ENCODE measurements around the gene KRTAP10-3.

The KRTAP10-3 gene

GRCh38 chr21:44519346-44520325 is 39.0 kb downstream of the KRTAP10-3 start:
- no peak overlapping the region for H3K4me3 ChIP-seq (ENCODE audit: low read depth, low read length)
- TF ChIP-seq, protein P1, sequence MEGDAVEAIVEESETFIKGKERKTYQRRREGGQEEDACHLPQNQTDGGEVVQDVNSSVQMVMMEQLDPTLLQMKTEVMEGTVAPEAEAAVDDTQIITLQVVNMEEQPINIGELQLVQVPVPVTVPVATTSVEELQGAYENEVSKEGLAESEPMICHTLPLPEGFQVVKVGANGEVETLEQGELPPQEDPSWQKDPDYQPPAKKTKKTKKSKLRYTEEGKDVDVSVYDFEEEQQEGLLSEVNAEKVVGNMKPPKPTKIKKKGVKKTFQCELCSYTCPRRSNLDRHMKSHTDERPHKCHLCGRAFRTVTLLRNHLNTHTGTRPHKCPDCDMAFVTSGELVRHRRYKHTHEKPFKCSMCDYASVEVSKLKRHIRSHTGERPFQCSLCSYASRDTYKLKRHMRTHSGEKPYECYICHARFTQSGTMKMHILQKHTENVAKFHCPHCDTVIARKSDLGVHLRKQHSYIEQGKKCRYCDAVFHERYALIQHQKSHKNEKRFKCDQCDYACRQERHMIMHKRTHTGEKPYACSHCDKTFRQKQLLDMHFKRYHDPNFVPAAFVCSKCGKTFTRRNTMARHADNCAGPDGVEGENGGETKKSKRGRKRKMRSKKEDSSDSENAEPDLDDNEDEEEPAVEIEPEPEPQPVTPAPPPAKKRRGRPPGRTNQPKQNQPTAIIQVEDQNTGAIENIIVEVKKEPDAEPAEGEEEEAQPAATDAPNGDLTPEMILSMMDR (IDR thresholded peaks at IDR 0.05; ENCODE audit: low read depth, low read length): no peak

DNA sequence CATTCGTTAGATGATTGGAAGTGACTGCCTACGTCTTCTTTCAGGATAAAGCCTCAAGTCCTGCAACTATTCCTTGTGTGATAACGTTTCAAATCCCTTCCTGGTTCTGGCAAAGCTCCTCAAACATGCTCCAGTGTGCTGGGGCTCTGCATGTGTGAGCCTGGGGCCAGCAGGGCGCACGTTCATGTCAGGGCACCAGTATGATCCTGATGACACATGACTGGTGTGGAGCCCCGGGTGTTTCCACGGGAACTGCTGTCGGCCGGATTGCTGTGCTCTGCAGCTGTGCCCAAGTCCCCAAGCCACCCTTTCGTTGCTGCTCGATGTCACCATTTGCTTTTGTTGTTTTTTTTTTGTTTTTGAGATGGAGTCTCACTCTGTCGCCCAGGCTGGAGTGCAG is 39.9 kb downstream of the KRTAP10-3 start:
- H3K4me3 ChIP-seq (ENCODE audit: low read depth, low read length): no peak overlapping the region
- TF ChIP-seq, protein P1 (IDR thresholded peaks at IDR 0.05; ENCODE audit: low read depth, low read length): no peak

- TF ChIP-seq, protein P1 (IDR thresholded peaks at IDR 0.05; ENCODE audit: low read depth, low read length): no peak
- H3K4me3 ChIP-seq (ENCODE audit: low read depth, low read length): no peak overlapping the region
These were observed 41.3 kb downstream of the KRTAP10-3 start for GRCh38 chr21:44517175-44517899.

DNA sequence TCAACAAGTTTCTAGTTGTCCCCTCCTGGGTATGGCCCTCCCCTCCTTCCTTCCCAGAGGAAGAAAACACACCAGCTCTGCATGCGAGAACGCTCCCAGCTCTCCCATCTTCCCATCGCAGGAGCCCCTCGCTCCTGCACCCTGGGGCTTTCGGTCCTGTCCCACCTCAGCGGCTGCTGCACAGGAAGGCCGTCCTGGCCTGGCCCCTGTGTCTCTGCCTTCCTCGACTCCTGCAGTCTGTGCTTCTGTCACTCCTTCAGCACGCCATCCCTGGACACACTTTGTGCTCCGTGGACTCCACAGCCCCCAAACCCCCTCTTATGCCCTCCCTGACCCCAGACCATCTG is 41.8 kb downstream of the KRTAP10-3 start:
- H3K4me3 ChIP-seq (ENCODE audit: low read depth, low read length): no peak overlapping the region
- TF ChIP-seq, protein P1 (IDR thresholded peaks at IDR 0.05; ENCODE audit: low read depth, low read length): no peak

GRCh38 chr21:44516342-44516741 is 42.3 kb downstream of the KRTAP10-3 start:
- TF ChIP-seq, protein P1 (IDR thresholded peaks at IDR 0.05; ENCODE audit: low read depth, low read length): no peak

DNA sequence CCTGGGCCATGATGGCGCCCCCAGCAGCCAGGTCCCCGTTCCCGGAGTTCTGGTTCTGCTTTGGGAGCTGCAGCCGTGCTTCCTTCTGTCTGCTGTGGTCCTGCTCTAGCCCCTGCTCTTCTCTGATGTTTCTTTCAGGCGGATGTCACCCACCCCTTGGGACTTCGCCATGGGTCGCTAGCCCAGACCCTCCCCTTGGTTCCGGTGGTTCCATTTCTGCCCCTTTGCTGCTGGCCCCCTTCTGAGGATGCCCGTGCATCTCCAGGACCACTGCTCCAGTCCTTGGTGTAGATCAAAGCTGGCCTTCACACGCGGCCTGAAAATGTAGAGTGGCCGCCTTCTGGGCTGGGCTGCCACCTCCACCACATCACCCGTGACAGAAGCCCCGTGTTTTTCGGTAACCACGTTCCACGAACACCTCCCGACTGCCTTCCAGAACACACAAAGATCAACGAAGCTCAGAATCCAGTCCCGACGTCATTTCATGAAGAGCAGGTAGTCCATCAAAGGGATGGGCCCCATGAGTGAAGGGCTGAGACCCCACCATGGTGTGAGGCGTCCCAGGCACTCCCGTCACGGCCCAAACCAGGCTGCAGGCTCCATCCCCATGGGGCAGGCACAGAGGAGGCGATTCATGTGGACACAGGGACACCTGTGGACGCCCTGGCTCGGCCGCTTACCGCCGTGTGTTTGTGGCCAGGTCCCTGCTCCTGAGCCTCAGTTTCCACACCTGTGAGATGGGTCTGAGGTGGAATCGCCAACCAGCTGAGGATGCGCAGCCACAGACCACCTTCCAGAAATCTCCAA is 43.0 kb downstream of the KRTAP10-3 start:
- no peak overlapping the region for H3K4me3 ChIP-seq (ENCODE audit: low read depth, low read length)
- TF ChIP-seq, protein P1 (IDR thresholded peaks at IDR 0.05; ENCODE audit: low read depth, low read length): no peak

More at GRCh38 chr21:44516342-44516741, 42.3 kb downstream of the KRTAP10-3 start:
- H3K4me3 ChIP-seq (ENCODE audit: low read depth, low read length): no peak overlapping the region
